GM20000 (cell line): ENCODE results near the gene FCAR.
"Not testable (repeated sequence)": the region's sequence is repeated elsewhere in the genome, so short reads cannot be mapped to it uniquely, and the experiment has no call there.

ENCODE experiments used
- DNase-seq: peaks from one replicate; pipeline ENCODE4 v3.0.0; 2012; ENCODE audit warnings: low spot score
- TF ChIP-seq, protein P1 (sequence below): IDR thresholded peaks from 2 replicates; pipeline ENCODE4 v1.5.1; 2012; ENCODE audit warnings: mild to moderate bottlenecking, control low read depth; ENCODE audit errors: extremely low read depth, missing control alignments

Gene FCAR

DNA sequence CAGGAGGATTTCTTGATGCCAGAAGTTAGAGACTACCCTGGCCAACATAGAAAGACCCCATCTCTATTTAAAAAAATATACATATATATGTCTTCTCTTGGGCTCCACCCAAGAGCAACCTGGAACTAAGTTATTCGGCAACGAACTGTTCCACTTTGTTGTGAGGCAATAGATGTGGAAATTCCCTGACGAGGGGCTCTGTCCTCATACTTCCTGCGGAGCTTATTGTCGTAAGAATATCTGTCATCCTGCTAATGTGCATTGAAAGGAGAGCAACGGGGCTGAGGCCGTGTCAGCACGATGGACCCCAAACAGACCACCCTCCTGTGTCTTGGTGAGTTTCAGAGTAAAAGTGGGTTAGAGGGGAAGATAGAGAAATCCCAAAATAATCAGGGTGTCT, at the start of gene FCAR:
TSS of gene FCAR (plus strand) at position 246 of the 400 bp plus-strand sequence. CDS start at position 301, 55 bp downstream.
- TF ChIP-seq, protein P1, sequence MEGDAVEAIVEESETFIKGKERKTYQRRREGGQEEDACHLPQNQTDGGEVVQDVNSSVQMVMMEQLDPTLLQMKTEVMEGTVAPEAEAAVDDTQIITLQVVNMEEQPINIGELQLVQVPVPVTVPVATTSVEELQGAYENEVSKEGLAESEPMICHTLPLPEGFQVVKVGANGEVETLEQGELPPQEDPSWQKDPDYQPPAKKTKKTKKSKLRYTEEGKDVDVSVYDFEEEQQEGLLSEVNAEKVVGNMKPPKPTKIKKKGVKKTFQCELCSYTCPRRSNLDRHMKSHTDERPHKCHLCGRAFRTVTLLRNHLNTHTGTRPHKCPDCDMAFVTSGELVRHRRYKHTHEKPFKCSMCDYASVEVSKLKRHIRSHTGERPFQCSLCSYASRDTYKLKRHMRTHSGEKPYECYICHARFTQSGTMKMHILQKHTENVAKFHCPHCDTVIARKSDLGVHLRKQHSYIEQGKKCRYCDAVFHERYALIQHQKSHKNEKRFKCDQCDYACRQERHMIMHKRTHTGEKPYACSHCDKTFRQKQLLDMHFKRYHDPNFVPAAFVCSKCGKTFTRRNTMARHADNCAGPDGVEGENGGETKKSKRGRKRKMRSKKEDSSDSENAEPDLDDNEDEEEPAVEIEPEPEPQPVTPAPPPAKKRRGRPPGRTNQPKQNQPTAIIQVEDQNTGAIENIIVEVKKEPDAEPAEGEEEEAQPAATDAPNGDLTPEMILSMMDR = no peak
- no peak for DNase-seq

DNA sequence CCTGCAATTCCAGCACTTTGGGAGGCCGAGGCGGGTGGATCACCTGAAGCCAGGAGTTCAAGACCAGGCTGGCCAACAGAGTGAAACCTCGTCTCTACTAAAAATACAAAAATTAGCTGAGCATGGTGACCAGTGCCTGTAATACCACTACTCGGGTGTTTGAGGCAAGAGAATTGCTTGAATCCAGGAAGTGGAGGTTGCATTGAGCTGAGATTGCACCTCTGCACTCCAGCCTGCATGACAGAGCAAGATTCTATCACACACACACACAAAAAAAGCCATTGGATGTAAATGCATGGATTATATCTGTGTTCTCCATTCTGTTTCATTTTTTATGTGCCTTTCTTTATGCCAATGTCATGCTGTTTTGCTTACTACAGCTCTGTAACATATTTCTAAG, 49.6 kb upstream of the FCAR start:
- DNase-seq = not testable (repeated sequence)

DNA sequence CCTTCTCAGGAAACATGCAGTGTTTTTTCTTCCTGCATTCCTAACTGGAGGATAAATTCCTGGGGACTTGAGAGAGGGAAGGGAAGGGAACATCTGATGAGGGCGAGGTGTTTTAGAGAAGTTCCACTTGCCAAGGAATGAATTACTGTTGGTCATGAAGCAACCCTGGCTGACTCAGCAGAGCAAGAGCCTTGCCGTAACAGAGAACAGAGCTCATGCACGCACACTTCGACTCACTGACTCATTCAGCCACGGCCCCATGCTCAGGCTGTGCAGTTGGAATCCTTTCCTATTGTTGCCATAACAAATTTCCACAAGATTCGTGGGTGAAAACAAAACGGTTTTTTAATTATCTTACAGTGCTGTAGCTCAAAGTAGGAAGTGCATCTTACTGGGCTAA, 48.7 kb upstream of the FCAR start:
- not testable (repeated sequence) for DNase-seq

DNA sequence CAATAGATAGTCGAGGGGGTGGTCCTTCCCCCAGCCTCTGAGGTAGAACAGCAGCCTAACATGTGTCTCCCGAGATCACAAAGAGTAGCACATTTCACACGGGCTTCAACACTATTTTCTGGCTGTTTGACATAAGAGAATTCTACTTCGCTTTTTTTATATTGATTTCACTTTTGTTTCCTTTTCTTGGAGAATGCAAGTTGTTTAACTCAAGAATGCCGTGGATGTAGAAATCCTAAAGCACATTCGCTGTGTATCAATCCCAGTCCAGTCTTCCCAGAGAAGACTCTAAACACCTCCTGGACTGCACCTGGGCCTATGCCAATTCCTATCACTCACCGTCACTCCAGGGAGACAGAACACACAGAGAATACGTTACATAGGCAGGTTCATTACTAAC, 46.0 kb upstream of the FCAR start:
- not testable (repeated sequence) for DNase-seq

DNA sequence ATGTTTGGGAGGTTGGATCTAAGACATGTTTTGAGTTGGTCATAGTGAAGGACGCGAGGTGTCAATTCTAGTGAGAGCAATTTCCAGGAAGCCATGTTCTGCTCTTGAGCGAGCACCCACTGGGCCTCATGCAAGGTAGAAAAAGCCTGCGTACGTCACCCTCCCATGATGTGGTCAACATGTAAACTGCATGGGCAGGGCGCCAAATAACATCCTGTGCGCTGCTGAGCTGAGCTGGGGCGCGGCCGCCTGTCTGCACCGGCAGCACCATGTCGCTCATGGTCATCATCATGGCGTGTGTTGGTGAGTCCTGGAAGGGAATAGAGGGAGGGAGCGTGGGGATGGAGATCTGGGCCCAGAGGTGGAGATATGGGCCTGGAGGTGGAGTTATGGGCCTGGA, 41.5 kb upstream of the FCAR start, which contains the start of gene KIR2DS4:
TSS of gene KIR2DS4 (plus strand) at position 181 of the 400 bp plus-strand sequence.
- DNase-seq = not testable (repeated sequence)

DNA sequence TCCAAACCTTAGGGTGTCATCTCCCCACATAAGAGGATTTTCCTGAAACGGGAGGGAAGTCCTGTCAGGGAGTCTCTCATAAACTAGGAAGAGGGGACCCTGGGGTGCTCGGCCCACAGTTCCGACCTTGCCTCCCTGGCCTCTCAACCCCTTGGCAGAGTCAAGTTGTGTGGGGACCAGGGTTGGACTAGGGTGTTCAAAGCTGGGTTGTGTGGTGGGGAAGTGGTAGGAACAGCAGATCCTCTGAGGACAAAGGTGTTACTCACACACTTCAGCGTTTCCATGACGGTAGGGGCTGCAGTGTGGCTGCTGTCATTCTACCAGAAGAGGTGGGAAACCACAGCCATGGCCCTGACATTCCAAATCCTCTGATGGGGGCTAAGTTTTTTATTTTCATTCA, 38.9 kb upstream of the FCAR start:
- not testable (repeated sequence) for DNase-seq

DNA sequence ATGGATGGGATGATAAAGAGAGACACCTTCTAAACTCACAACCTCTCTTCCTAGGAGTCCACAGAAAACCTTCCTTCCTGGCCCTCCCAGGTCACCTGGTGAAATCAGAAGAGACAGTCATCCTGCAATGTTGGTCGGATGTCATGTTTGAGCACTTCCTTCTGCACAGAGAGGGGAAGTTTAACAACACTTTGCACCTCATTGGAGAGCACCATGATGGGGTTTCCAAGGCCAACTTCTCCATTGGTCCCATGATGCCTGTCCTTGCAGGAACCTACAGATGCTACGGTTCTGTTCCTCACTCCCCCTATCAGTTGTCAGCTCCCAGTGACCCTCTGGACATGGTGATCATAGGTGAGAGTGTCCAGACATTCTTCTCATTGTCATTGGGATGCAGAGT, 36.5 kb upstream of the FCAR start:
- DNase-seq = not testable (repeated sequence)

DNA sequence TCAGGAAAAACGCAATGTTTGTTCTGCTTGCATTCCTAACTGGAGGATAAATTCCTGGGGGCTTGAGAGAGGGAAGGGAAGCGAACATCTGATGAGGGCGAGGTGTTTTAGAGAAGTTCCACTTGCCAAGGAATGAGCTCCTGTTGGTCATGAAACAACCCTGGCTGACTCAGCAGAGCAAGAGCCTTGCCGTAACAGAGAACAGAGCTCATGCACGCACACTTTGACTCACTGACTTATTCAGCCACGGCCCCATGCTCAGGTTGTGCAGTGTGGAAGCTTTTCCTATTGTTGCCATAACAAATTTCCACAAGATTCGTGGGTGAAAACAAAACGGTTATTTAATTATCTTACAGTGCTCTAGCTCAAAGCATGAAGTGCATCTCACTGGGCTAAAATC, 30.9 kb upstream of the FCAR start:
- DNase-seq = not testable (repeated sequence)

DNA sequence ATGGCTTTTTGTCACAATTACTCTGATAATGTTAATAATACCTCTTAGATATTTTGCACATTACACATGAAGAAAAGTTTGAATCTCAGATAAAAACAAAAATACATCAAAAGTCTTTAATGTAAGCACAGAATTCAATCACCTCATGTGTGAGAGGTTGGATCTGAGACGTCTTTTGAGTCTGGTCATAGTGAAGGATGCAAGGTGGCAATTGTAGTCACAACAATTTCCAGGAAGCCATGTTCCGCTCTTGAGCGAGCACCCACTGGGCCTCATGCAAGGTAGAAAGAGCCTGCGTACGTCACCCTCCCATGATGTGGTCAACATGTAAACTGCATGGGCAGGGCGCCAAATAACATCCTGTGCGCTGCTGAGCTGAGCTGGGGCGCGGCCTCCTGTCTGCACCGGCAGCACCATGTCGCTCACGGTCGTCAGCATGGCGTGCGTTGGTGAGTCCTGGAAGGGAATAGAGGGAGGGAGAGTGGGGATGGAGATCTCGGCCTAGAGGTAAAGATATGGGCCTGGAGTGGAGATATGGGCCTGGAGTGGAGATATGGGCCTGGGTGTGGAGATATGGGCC, 23.9 kb upstream of the FCAR start, which contains the start of gene KIR3DL2:
TSS of gene KIR3DL2 (plus strand) at position 383 of the 580 bp plus-strand sequence. CDS start at position 416, 33 bp downstream.
- not testable (repeated sequence) for DNase-seq

DNA sequence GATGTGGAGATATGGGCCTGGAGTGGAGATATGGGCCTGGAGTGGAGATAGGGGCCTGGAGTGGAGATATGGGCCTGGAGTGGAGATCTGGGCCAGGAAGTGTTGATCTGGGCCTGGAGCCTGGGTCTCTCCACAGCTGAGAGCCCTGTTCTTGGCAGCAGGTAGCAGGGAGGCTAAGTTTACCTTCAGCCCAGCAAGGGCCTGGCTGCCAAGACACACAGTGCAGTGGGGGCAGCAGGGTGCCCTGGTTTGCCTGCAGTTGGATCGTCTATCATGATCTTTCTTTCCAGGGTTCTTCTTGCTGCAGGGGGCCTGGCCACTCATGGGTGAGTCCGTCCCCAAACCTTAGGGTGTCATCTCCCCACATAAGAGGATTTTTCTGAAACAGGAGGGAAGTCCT, 23.1 kb upstream of the FCAR start:
- DNase-seq = no peak
- TF ChIP-seq, protein P1 = no peak

DNA sequence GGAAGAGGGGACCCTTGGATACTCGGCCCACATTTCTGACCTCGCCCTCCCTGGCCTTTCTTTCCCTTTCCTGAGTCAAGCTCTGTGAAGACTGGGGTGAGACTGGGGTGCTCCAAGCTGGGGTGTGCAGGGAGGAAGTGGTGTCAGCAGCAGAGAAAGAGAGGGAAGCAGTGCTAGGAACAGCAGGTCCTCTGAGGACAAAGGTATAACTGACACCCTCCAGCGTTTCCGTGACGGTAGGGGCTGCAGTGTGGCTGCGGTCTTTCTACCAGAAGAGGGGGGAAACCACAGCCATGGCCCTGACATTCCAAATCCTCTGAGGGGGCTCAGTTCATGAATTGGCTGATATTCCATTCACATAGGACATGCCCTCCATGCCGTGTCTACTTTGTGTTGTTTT, 22.7 kb upstream of the FCAR start:
- DNase-seq = no peak
- TF ChIP-seq, protein P1 = no peak

DNA sequence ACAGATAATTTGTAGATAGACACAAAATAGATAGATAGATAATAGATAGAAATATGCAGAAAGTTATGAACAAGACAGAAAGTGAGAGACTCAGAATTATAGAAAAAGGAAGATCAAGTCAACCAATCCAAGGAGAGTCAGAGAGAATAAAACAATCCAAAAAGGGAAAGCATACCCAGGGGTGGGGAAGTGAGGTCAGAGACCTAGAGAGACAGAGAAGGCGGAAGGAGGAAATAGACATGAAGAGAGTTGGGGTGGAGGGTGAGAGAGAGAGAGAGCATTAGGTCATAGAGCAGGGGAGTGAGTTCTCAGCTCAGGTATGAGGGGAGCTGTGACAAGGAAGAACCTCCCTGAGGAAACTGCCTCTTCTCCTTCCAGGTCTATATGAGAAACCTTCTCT, 18.8 kb upstream of the FCAR start:
- not testable (repeated sequence) for DNase-seq

DNA sequence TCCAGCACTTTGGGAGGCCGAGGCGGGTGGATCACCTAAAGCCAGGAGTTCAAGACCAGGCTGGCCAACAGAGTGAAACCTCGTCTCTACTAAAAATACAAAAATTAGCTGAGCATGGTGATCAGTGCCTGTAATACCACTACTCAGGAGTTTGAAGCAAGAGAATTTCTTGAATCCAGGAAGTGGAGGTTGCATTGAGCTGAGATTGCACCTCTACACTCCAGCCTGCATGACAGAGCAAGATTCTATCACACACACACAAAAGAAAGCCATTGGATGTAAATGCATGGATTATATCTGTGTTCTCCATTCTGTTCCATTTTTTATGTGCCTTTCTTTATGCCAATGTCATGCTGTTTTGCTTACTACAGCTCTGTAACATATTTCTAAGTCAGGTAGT, 15.6 kb upstream of the FCAR start:
- not testable (repeated sequence) for DNase-seq

DNA sequence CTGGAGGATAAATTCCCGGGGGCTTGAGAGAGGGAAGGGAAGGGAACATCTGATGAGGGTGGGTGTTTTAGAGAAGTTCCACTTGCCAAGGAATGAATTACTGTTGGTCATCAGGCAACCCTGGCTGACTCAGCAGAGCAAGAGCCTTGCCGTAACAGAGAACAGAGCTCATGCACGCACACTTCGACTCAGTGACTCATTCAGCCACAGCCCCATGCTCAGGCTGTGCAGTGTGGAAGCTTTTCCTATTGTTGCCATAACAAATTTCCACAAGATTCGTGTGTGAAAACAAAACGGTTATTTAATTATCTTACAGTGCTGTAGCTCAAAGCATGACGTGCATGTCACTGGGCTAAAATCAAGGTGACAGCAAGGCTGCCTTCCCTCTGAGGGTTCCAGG, 14.6 kb upstream of the FCAR start:
- not testable (repeated sequence) for DNase-seq

DNA sequence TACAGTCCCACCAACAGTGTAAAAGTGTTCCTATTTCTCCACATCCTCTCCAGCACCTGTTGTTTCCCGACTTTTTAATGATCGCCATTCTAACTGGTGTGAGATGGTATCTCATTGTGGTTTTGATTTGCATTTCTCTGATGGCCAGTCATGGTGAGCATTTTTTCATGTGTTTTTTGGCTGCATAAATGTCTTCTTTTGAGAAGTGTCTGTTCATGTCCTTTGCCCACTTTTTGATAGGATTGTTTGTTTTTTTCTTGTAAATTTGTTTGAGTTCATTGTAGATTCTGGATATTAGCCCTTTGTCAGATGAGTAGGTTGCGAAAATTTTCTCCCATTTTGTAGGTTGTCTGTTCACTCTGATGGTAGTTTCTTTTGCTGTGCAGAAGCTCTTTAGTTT, 10.6 kb upstream of the FCAR start:
- DNase-seq = not testable (repeated sequence)
